SK-N-SH treated with all-trans-retinoic acid at 6 μM for 48 hours (cell line): ENCODE results near the gene MAST4.

Experiments
- ATAC-seq: fragments of 200-7000 bp; cut with Tn5 transposase; 3 replicates; pipeline ENCODE4 v1.9.1; 2020; ENCODE audit warnings: mild to moderate bottlenecking, moderate library complexity
- ARNTL ChIP-seq: fragments of 450-650 bp; formaldehyde crosslinking; IDR thresholded peaks from 2 replicates; pipeline ENCODE4 v1.5.0; 2020; ENCODE audit warnings: low read depth, mild to moderate bottlenecking, moderate library complexity, borderline replicate concordance
- CREB5 ChIP-seq: fragments of 250-450 bp; sonication (Bioruptor Pico); IDR thresholded peaks from 2 replicates; pipeline ENCODE4 v1.5.1; 2020; ENCODE audit warnings: low read depth, mild to moderate bottlenecking, moderate library complexity
- CSDC2 ChIP-seq: fragments of 250-450 bp; sonication (Bioruptor Pico); IDR thresholded peaks from 2 replicates; pipeline ENCODE4 v1.5.0; 2020; ENCODE audit warnings: mild to moderate bottlenecking, moderate library complexity
- CSRNP3 ChIP-seq: fragments of 250-450 bp; sonication (Bioruptor Pico); IDR thresholded peaks from 2 replicates; pipeline ENCODE4 v1.5.1; 2021; ENCODE audit warnings: mild to moderate bottlenecking, moderate library complexity
- ESRRG ChIP-seq: fragments of 250-450 bp; sonication (Bioruptor Pico); IDR thresholded peaks from 2 replicates; pipeline ENCODE4 v1.6.1; 2021; ENCODE audit warnings: mild to moderate bottlenecking
- GLIS3 ChIP-seq: fragments of 250-450 bp; sonication (Bioruptor Pico); IDR thresholded peaks from 2 replicates; pipeline ENCODE4 v1.5.0; 2020; ENCODE audit warnings: mild to moderate bottlenecking, moderate library complexity
- ISL1 ChIP-seq: fragments of 250-450 bp; sonication (Bioruptor Pico); IDR thresholded peaks from 2 replicates; pipeline ENCODE4 v2.1.2; 2022; ENCODE audit warnings: mild to moderate bottlenecking, moderate library complexity
- PPARA ChIP-seq: fragments of 250-450 bp; sonication (Bioruptor Pico); IDR thresholded peaks from 2 replicates; pipeline ENCODE4 v1.5.0; 2020; ENCODE audit warnings: mild to moderate bottlenecking, borderline replicate concordance
- RARB ChIP-seq: fragments of 250-450 bp; sonication (Bioruptor Pico); IDR thresholded peaks from 2 replicates; pipeline ENCODE4 v1.8.0; 2021; ENCODE audit warnings: mild to moderate bottlenecking, moderate library complexity
- SNAI2 ChIP-seq: fragments of 250-450 bp; sonication (Bioruptor Pico); IDR thresholded peaks from 2 replicates; pipeline ENCODE4 v1.5.0; 2020; ENCODE audit warnings: mild to moderate bottlenecking, moderate library complexity
- TCF4 ChIP-seq: fragments of 250-450 bp; sonication (Bioruptor Pico); IDR thresholded peaks from 2 replicates; pipeline ENCODE4 v1.8.0; 2021; ENCODE audit warnings: mild to moderate bottlenecking, moderate library complexity, borderline replicate concordance
- TOX ChIP-seq: fragments of 250-450 bp; sonication (Bioruptor Pico); IDR thresholded peaks from 2 replicates; pipeline ENCODE4 v1.8.0; 2021; ENCODE audit warnings: mild to moderate bottlenecking, moderate library complexity, borderline replicate concordance
- TSHZ2 ChIP-seq: fragments of 250-450 bp; sonication (Bioruptor Pico); IDR thresholded peaks from 2 replicates; pipeline ENCODE4 v1.5.0; 2020; ENCODE audit warnings: mild to moderate bottlenecking, moderate library complexity
- ZC3H10 ChIP-seq: fragments of 250-450 bp; sonication (Bioruptor Pico); IDR thresholded peaks from 2 replicates; pipeline ENCODE4 v1.5.1; 2021; ENCODE audit warnings: mild to moderate bottlenecking, moderate library complexity
- ZFP3 ChIP-seq: fragments of 250-450 bp; sonication (Bioruptor Pico); IDR thresholded peaks from 2 replicates; pipeline ENCODE4 v1.5.0; 2020; ENCODE audit warnings: mild to moderate bottlenecking, moderate library complexity
- ZNF8 ChIP-seq: fragments of 450-650 bp; formaldehyde crosslinking; IDR thresholded peaks from 2 replicates; pipeline ENCODE4 v1.5.0; 2020; ENCODE audit warnings: mild to moderate bottlenecking, moderate library complexity
- TF ChIP-seq, protein P1 (sequence below): fragments of 250-450 bp; sonication (Bioruptor Pico); IDR thresholded peaks from 2 replicates; pipeline ENCODE4 v1.8.0; 2021; ENCODE audit warnings: low read depth, mild to moderate bottlenecking, moderate library complexity, borderline replicate concordance

The MAST4 gene

GRCh38 chr5:67102708-67103107 lies 506.5 kb downstream of the MAST4 start (continued):
- TF ChIP-seq, protein P1, sequence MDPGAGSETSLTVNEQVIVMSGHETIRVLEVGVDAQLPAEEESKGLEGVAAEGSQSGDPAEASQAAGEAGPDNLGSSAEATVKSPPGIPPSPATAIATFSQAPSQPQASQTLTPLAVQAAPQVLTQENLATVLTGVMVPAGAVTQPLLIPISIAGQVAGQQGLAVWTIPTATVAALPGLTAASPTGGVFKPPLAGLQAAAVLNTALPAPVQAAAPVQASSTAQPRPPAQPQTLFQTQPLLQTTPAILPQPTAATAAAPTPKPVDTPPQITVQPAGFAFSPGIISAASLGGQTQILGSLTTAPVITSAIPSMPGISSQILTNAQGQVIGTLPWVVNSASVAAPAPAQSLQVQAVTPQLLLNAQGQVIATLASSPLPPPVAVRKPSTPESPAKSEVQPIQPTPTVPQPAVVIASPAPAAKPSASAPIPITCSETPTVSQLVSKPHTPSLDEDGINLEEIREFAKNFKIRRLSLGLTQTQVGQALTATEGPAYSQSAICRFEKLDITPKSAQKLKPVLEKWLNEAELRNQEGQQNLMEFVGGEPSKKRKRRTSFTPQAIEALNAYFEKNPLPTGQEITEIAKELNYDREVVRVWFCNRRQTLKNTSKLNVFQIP (CRISPR knock-in tag), result no peak
- TF ChIP-seq ZNF8 (CRISPR knock-in tag) (no peak), ISL1 (CRISPR knock-in tag) (no peak), SNAI2 (CRISPR knock-in tag) (no peak)

DNA sequence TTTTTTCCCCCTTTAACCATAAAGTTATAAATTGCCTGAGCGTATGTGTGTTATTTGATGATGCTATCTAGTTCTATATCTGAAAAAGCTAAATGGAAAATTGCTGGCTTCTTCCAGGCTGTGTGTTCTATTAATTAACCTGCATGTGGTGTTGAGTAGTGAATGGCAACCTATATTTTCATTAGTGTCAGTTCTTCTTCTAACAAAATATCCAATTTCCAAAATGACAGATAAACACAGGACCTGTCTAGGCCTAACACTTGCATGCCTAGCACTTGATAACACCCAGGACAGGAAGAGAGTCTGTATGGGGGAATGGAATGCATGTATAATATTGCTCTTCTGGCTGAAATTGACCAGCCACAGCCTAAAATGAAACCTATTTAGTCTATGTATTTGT lies 508.7 kb downstream of the MAST4 start:
- peak; percentile 79 for ATAC-seq
- TF ChIP-seq GLIS3 (CRISPR knock-in tag) (no peak), CSDC2 (CRISPR knock-in tag) (no peak), ISL1 (CRISPR knock-in tag) (peak; percentile 75), ESRRG (no peak), TCF4 (CRISPR knock-in tag) (peak; percentile 46; the same call in 1 of the 2 replicates), TSHZ2 (CRISPR knock-in tag) (peak; percentile 75; the same call in 1 of the 2 replicates)
- TF ChIP-seq, all 23 proteins: peak for 3

DNA sequence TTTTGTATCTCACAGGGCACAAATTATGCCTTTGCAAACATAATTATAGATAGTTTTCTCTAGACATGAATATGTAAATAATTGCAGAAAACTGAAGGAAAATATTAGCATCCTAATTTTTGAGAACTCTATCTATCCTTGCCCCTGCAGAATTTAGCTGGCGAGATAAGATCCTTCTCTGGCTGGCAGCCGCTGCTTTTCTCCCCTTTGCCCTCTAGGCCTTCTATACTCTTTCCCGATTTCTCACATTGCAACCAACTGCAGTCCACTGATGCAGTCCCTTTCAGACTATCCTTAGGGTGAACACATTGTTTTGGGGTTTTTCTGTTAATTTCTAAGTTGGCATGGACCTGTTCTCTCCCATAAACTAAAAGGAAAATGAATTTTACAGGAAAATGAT lies 509.1 kb downstream of the MAST4 start:
- ATAC-seq, result no peak
- TF ChIP-seq CSRNP3 (no peak), CSDC2 (CRISPR knock-in tag) (no peak), ZC3H10 (CRISPR knock-in tag) (no peak), ZFP3 (CRISPR knock-in tag) (no peak), CREB5 (CRISPR knock-in tag) (no peak), TSHZ2 (CRISPR knock-in tag) (no peak), TCF4 (CRISPR knock-in tag) (no peak), SNAI2 (CRISPR knock-in tag) (no peak), ZNF8 (CRISPR knock-in tag) (no peak), PPARA (no peak), ARNTL (CRISPR knock-in tag) (no peak), ISL1 (CRISPR knock-in tag) (no peak), GLIS3 (CRISPR knock-in tag) (no peak), TOX (no peak), RARB (CRISPR knock-in tag) (no peak), ESRRG (no peak)
- TF ChIP-seq, protein P1 (CRISPR knock-in tag), result no peak
